Upper lobe of left lung (tissue), 4 donors: ENCODE results near the gene COG3.

ENCODE experiments used
- EP300 ChIP-seq, 4 donors: sonication (generic); formaldehyde crosslinking; IDR thresholded peaks; one replicate each; pipeline ENCODE4 v1.5.1; 2017; ENCODE audit warnings: antibody characterized with exemption in 4 of 4, control low read depth in 2 of 4
- POLR2A ChIP-seq, 4 donors: fragments of 450-650 bp; IDR thresholded peaks; one replicate each; pipeline ENCODE4 v1.5.1; 2016 to 2017; ENCODE audit warnings: antibody characterized with exemption in 4 of 4, mild to moderate bottlenecking in 2 of 4
- POLR2AphosphoS5 ChIP-seq, 2 donors: sonication (generic); formaldehyde crosslinking; IDR thresholded peaks; one replicate each; pipeline ENCODE4 v1.5.1; 2017; ENCODE audit warnings: antibody characterized with exemption in 2 of 2
- TF ChIP-seq, protein P1 (sequence below), 6 experiments: fragments of 450-650 bp in 4 of 6; fragments of 200-600 bp in 2 of 6; sonication (generic) in 2 of 6; IDR thresholded peaks; one replicate each; pipeline ENCODE4 v1.5.1; 2016 to 2019; ENCODE audit warnings: antibody characterized with exemption in 6 of 6

DNA sequence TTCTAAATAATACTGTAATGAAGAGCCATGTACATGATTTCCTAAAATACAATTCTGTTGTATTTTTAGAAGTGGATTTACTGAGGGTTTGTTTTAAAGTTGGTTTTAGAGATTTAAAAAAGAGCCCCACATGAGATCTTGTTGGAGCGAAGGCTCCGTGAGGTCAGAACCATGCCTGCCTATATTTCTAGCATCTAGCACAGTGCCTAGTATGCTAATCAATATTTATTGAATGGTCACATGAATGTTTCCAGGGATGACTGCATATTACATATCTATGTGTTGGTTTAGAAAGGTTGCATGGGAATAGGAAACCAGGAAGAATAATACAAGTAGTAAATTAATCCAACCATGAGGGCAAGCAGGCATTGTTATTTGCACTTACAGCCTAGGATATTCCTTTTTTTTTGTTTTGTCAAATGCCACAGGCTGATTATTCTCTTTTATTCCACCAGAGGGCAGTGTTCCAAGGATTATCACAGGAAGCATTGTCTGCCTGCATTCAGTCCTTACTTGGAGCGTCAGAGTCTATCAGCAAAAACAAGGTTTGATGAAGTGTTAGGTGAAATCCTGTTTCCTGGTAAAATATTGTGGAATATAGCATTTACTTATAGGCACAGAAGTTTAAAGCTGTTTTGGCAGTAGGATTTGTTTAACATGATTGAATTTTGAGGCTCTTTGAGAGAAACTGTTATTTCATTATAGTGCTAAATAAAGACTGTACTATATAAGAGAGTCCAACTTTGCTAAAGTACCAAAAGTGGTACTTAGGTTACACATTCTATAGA, 46.8 kb downstream of the COG3 start:
- no peak for TF ChIP-seq POLR2A (IDR thresholded peaks at IDR 0.05)
- no peak for TF ChIP-seq POLR2AphosphoS5 (IDR thresholded peaks at IDR 0.05)
- TF ChIP-seq, protein P1, sequence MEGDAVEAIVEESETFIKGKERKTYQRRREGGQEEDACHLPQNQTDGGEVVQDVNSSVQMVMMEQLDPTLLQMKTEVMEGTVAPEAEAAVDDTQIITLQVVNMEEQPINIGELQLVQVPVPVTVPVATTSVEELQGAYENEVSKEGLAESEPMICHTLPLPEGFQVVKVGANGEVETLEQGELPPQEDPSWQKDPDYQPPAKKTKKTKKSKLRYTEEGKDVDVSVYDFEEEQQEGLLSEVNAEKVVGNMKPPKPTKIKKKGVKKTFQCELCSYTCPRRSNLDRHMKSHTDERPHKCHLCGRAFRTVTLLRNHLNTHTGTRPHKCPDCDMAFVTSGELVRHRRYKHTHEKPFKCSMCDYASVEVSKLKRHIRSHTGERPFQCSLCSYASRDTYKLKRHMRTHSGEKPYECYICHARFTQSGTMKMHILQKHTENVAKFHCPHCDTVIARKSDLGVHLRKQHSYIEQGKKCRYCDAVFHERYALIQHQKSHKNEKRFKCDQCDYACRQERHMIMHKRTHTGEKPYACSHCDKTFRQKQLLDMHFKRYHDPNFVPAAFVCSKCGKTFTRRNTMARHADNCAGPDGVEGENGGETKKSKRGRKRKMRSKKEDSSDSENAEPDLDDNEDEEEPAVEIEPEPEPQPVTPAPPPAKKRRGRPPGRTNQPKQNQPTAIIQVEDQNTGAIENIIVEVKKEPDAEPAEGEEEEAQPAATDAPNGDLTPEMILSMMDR (IDR thresholded peaks at IDR 0.05): peak; percentile 87 to 93 (median 88)
- no peak for TF ChIP-seq EP300 (IDR thresholded peaks at IDR 0.05)
